ENCODE data around the gene ATG7.

The ATG7 gene

DNA sequence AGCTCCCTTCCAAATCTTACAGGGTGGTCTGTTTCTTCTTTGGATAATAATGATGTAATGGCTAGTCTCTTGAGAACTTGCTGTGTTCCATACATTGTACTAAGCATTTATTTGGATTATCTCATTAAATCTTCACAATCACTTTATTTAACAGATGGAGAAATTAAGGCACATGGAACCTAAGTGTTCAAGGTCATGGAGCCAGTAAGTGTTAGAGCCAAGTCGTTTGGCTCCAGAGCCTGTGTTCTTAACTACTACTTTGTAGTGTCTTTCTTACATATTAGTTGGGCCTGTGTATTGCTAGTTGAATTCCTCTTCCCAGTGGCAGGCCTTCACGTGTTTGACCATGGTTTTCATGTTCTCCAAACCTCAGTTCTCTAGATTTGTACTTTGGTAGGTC, 177.8 kb downstream of the ATG7 start:
- H3K79me2 ChIP-seq, result peaks cover 3% of the 10 kb centered on the region
- no peak overlapping the region for H3K4me2 ChIP-seq (ENCODE audit: low read length)
- H3K27ac ChIP-seq, result no peak overlapping the region
- TF ChIP-seq, protein P1, sequence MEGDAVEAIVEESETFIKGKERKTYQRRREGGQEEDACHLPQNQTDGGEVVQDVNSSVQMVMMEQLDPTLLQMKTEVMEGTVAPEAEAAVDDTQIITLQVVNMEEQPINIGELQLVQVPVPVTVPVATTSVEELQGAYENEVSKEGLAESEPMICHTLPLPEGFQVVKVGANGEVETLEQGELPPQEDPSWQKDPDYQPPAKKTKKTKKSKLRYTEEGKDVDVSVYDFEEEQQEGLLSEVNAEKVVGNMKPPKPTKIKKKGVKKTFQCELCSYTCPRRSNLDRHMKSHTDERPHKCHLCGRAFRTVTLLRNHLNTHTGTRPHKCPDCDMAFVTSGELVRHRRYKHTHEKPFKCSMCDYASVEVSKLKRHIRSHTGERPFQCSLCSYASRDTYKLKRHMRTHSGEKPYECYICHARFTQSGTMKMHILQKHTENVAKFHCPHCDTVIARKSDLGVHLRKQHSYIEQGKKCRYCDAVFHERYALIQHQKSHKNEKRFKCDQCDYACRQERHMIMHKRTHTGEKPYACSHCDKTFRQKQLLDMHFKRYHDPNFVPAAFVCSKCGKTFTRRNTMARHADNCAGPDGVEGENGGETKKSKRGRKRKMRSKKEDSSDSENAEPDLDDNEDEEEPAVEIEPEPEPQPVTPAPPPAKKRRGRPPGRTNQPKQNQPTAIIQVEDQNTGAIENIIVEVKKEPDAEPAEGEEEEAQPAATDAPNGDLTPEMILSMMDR (IDR thresholded peaks at IDR 0.05), result no peak
- no peaks in the 10 kb centered on the region for H3K36me3 ChIP-seq (ENCODE audit: control insufficient read depth, insufficient read depth, low read length)
- H2AFZ ChIP-seq, result no peak overlapping the region
- no peak overlapping the region for H3K4me3 ChIP-seq (ENCODE audit: low read depth, low read length)
- no peaks in the 10 kb centered on the region for H3K4me1 ChIP-seq
- H3K9ac ChIP-seq, result no peak overlapping the region
- H3K9me3 ChIP-seq (ENCODE audit: control insufficient read depth, low read length), result no peaks in the 10 kb centered on the region
- no peaks in the 10 kb centered on the region for H3K27me3 ChIP-seq (ENCODE audit: control insufficient read depth, insufficient read depth, low read length)

DNA sequence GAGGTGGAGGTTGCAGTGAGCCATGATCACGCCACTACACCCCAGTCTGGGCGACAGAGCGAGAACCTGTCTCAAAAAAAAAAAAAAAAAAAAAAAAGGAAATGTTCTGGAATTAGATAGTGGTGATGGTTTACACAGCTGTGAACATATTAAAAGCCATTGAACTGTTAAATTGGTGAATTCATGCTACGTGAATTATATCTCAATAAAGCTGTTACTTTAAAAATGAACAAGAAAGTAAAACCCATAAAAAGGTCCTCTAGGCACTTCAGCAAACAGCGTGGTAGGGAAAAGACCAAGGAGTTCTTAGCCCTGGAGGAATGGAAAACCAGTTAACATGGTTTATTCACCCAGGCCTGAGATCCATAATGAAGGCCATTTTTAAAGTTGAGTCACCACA, 180.1 kb downstream of the ATG7 start:
- H3K27ac ChIP-seq, result no peak overlapping the region
- no peaks in the 10 kb centered on the region for H3K27me3 ChIP-seq (ENCODE audit: control insufficient read depth, insufficient read depth, low read length)
- H3K36me3 ChIP-seq (ENCODE audit: control insufficient read depth, insufficient read depth, low read length), result no peaks in the 10 kb centered on the region

DNA sequence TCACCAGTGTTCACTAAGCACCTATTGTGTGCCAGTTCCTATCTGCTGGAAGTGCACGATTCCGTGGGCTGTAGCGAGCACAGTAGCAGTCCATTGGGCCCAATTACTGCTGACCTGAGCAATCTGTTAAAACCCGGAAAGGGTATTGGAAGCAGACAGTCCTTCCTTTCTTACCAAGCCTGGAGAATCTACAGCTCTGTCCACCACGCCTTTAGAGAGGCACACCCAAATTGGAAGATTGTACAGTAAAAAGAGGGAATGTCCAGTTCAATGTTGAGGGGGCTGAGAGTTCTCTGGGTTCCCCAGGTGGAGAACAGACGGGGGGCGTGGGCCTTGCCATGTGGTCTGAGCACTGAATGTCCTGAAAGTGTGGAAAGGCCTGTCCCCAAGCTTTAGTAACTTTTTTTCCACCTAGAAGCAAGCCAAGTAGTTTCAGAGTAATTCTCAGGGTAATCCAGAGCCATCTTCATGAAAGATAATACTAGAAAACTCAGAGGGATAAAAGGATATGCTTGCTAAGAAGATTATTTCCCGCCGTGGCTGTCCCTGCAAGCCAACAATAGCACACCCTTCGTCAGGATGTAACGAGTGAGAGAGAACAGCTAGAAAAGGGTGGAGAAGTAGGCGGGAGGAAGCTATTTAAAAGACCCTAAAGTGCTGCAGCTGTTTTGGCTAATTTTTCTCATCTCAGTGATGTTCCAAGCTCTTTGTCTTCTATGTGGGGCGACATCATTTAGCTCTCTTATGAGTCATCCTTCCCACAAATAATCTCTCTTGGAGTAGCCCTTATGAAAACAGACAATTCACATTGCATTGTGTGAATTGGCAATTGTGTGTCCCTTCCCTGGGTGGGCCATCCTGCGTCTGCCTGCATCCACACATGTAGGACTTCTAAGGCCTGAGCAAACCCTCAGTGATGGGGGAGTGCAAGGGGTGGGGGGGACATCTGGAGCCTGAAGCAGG, 181.0 kb downstream of the ATG7 start:
- Histone ChIP-seq H3K27me3 (ENCODE audit: control insufficient read depth, insufficient read depth, low read length) (no peaks in the 10 kb centered on the region), H3K9ac (no peak overlapping the region), H3K79me2 (peaks cover 3% of the 10 kb centered on the region), H3K4me1 (no peaks in the 10 kb centered on the region), H3K4me2 (ENCODE audit: low read length) (no peak overlapping the region), H2AFZ (no peak overlapping the region), H3K36me3 (ENCODE audit: control insufficient read depth, insufficient read depth, low read length) (no peaks in the 10 kb centered on the region), H3K27ac (no peak overlapping the region), H3K9me3 (ENCODE audit: control insufficient read depth, low read length) (no peaks in the 10 kb centered on the region), H3K4me3 (ENCODE audit: low read depth, low read length) (no peak overlapping the region)
- TF ChIP-seq, protein P1 (IDR thresholded peaks at IDR 0.05), result no peak

More for the DNA sequence above, 180.1 kb downstream of the ATG7 start:
- Histone ChIP-seq H3K9me3 (ENCODE audit: control insufficient read depth, low read length) (no peaks in the 10 kb centered on the region), H2AFZ (no peak overlapping the region), H3K4me3 (ENCODE audit: low read depth, low read length) (no peak overlapping the region), H3K79me2 (peaks cover 3% of the 10 kb centered on the region), H3K4me2 (ENCODE audit: low read length) (no peak overlapping the region), H3K9ac (no peak overlapping the region), H3K4me1 (no peaks in the 10 kb centered on the region)
- TF ChIP-seq, protein P1 (IDR thresholded peaks at IDR 0.05), result no peak

- H3K4me1 ChIP-seq, result peaks cover 4% of the 10 kb centered on the region
- H2AFZ ChIP-seq, result no peak overlapping the region
- no peak overlapping the region for H3K4me2 ChIP-seq (ENCODE audit: low read length)
- H3K36me3 ChIP-seq (ENCODE audit: control insufficient read depth, insufficient read depth, low read length), result no peaks in the 10 kb centered on the region
- H3K9ac ChIP-seq, result no peak overlapping the region
- no peaks in the 10 kb centered on the region for H3K27me3 ChIP-seq (ENCODE audit: control insufficient read depth, insufficient read depth, low read length)
- TF ChIP-seq, protein P1 (IDR thresholded peaks at IDR 0.05), result no peak
- H3K27ac ChIP-seq, result no peak overlapping the region
- no peaks in the 10 kb centered on the region for H3K9me3 ChIP-seq (ENCODE audit: control insufficient read depth, low read length)
- H3K4me3 ChIP-seq (ENCODE audit: low read depth, low read length), result no peak overlapping the region
- H3K79me2 ChIP-seq, result no peaks in the 10 kb centered on the region
Observed at GRCh38 chr3:11455956-11456355, 183.8 kb downstream of the ATG7 start.

Measured in parathyroid adenoma (tissue), 2 donors.